GM18519 (cell line): ENCODE measurements around the gene GEMIN2.
"Not testable (repeated sequence)": the region's sequence is repeated elsewhere in the genome, so short reads cannot be mapped to it uniquely, and the experiment has no call there.

Experiments
- ATAC-seq: cut with Tn5 transposase; IDR thresholded peaks from one replicate; pipeline ENCODE4 v1.9.1; 2021; ENCODE audit warnings: mild to moderate bottlenecking, moderate library complexity; ENCODE audit not compliant: unreplicated experiment, low FRiP score

The GEMIN2 gene

GRCh38 chr14:39109893-39110715 lies 4.0 kb upstream of the GEMIN2 start:
- no peak for ATAC-seq

GRCh38 chr14:39113685-39114072 lies 444 bp upstream of the GEMIN2 start:
- ATAC-seq: no peak

- ATAC-seq: no peak
Measured at GRCh38 chr14:39122330-39123138, 8.4 kb downstream of the GEMIN2 start.

GRCh38 chr14:39137835-39138234 lies 23.7 kb downstream of the GEMIN2 start:
- not testable (repeated sequence) for ATAC-seq

DNA sequence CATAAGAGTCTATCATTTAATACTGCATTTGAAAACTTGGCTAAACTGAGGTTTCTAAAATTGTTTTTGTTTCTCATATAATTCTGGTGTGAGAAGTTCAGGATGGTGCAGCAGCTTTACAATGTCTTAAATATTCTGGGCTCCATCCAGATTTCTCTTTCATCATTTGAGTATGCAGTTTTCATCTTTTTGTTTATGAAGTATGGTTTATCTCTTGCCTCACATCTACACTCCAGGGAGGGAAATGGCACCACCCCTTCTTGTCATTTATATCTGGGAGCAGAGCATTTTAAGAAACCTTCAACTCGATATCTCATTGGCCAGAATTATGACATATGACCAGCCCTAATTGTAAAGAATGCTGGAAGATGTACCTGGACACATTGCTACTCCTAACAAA lies 24.3 kb downstream of the GEMIN2 start:
- ATAC-seq: no peak

- no peak for ATAC-seq
Measured at GRCh38 chr14:39140170-39140569, 26.0 kb downstream of the GEMIN2 start.

DNA sequence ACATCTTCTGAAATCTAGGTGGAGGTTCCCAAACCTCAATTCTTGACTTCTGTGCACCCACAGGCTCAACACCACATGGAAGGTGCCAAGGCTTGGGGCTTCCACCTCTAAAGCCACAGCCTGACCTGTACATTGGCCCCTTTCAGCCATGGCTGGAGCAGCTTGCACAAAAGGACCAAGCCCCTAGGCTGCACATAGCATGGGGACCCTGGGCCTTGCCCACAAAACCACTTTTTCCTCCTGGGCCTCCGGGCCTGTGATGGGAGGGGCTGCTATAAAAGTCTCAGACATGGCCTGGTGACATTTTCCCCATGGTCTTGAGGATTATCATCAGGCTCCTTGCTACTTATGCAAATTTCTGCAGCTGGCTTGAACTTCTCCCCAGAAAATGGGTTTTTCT lies 27.5 kb downstream of the GEMIN2 start:
- not testable (repeated sequence) for ATAC-seq

DNA sequence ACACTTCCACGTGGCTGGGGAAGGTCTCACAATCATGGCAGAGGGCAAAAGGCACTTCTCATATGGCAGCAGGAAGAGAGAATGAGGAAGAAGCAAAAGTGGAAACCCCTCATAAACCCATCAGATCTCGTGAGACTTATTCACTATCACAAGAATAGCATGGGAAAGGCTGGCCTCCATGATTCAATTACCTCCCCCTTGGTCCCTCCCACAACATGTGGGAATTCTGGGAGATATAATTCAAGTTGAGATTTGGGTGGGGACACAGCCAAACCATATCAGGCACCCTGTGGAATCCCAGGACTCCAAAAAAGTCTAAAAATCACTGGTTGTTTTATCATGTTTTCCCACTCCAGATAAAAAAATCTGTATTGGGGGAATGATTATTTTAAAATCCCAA lies 29.1 kb downstream of the GEMIN2 start:
- not testable (repeated sequence) for ATAC-seq

- no peak for ATAC-seq
Measured at GRCh38 chr14:39145266-39145966, 31.3 kb downstream of the GEMIN2 start.

GRCh38 chr14:39154594-39155189 lies 40.6 kb downstream of the GEMIN2 start:
- ATAC-seq: no peak

DNA sequence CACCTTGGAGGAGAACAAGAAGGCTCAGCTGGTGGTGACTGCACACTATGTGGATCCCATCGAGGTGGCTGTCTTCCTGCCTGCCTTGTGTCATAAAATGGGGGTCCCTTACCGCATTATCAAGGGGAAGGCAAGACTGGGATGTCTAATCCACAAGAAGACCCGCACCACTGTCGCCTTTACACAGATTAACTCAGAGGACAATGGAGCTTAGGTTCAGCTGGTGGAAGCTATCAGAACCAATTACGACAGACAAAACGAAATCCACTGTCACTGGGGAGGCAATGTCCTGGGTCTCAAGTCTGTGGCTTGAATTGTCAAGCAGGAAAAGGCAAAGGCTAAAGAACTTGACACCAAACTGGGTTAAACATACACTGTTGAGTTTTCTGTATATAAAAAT lies 43.4 kb downstream of the GEMIN2 start:
- ATAC-seq: no peak

GRCh38 chr14:39158222-39158858 lies 44.2 kb downstream of the GEMIN2 start:
- ATAC-seq: no peak

GRCh38 chr14:39160494-39160893 lies 46.4 kb downstream of the GEMIN2 start:
- no peak for ATAC-seq

- not testable (repeated sequence) for ATAC-seq
Measured at GRCh38 chr14:39167797-39168320, 53.7 kb downstream of the GEMIN2 start.

- no peak for ATAC-seq
Measured at GRCh38 chr14:39168591-39168990, 54.5 kb downstream of the GEMIN2 start.

DNA sequence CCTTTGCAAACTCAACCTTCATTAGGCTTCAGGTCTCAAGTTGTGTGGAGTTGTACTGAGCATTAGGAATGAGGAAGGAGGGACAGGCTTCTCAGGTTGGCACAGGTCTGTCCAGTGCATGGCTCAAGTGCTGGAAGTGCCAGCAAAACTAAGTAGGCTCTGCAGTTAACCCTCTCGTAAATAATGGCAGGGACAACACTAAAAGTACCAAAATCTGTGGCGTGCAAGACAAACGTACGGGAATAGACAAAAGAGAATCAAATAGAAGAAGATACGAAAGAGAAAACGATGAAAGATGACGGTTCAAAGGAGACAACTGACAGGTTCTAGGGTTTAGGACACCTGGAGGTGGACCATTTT lies 55.4 kb downstream of the GEMIN2 start:
- no peak for ATAC-seq

DNA sequence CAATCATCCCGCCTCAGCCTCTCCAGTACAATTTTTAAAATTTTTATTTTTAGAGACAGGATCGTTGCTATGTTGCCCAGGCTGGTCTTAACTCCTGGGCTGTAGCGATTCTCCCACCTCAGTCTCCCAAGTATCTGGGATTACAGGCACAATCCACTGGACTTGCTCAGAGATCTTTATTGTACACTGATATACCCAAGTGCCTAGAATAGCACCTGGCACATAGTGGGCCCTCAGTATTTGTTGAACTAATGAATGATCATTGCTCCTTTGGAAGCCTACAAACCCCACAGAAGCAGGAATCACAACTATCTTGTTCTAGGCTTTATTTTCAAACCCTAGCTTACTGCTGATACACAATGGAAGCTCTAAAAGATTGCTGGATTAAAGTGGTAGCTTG lies 59.1 kb downstream of the GEMIN2 start:
- ATAC-seq: no peak

DNA sequence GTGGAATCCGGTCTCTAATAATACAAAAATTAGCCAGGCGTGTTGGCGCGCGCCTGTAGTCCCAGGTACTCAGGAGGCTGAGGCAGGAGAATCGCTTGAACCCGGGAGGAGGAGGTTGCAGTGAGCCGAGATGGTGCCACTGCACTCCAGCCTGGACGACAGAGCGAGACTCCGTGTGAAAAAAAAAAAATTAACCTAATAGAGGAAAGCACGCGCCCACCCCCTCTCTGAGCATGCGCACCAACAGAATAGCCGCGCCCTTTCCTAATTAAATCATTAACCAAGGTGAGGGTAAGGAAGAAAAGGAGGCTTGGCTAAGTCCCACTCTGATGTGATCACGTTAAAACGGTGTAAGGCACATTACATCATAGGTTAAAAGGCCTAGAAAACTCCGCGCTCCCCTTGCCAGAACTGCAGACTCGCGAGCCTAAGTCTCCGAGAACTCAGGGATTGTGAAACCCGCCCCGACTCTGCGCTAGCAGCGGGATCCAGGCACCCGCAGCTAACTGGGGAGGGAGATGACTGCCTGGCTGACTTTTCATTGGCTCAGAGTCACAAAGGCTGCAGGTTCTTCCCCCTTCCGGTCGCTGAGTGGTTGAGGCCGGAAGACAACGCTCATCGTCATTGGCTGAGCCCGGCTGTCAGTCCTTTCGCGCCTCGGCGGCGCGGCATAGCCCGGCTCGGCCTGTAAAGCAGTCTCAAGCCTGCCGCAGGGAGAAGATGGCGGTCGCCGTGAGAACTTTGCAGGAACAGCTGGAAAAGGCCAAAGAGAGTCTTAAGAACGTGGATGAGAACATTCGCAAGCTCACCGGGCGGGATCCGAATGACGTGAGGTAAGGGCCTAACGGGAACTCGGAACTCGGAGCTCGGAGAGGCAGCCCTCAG lies 60.7 kb downstream of the GEMIN2 start, which contains the start of gene PNN:
Gene PNN (plus strand): TSS at position 695 of the 885 bp plus-strand sequence. CDS start 26 bp downstream, at position 721.
- ATAC-seq: peak; percentile 92
